BJ (cell line): ENCODE data around the gene TIMP2. TPM values are rescaled to one million over a fixed set of nuclear protein-coding genes. Genes with fewer than 3 reads are reported as not detected.

ENCODE experiments used
- CTCF ChIA-PET: fragments of 350-600 bp; formaldehyde crosslinking; extraction: SDS; loops from one replicate; lab custom pipeline; 2021; ENCODE audit warnings: antibody characterized with exemption, inconsistent platforms; lab: Yijun Ruan, JAX
- POLR2A ChIA-PET: fragments of 300-600 bp; sonication (Branson Sonifier 250); formaldehyde crosslinking; extraction: SDS; loops from one replicate; lab custom pipeline; 2021; ENCODE audit warnings: antibody characterized with exemption; lab: Charles Lee
- DNase-seq: peaks from one replicate; pipeline ENCODE4 v3.0.0-alpha.2; 2011; ENCODE audit warnings: low read depth
- H3K27me3 ChIP-seq: 2 replicates; pipeline ENCODE4 v1.6.0; 2011; ENCODE audit warnings: low read length; ENCODE audit not compliant: control insufficient read depth, insufficient read depth
- H3K36me3 ChIP-seq: 2 replicates; pipeline ENCODE4 v1.5.1; 2011; ENCODE audit warnings: low read length; ENCODE audit not compliant: control insufficient read depth, insufficient read depth
- H3K4me3 ChIP-seq: 2 replicates; pipeline ENCODE4 v1.5.1; 2011; ENCODE audit warnings: low read depth, mild to moderate bottlenecking, control low read depth, low read length
- polyA plus RNA-seq: library from polyadenylated mRNA; depleted of rRNA; stranded (reverse); fragments of >200 nt; gene quantifications from 2 replicates; pipeline ENCODE4 v1.2.3, GENCODE V29; 2011
- TF ChIP-seq, protein P1 (sequence below): IDR thresholded peaks from 2 replicates; pipeline ENCODE4 v1.5.1; 2011; ENCODE audit warnings: low read depth, mild to moderate bottlenecking, control low read depth, inconsistent platforms, low read length, moderate library complexity; ENCODE audit not compliant: insufficient read depth

TIMP2 gene
- polyA plus RNA-seq, 1 experiment: 361 TPM

DNA sequence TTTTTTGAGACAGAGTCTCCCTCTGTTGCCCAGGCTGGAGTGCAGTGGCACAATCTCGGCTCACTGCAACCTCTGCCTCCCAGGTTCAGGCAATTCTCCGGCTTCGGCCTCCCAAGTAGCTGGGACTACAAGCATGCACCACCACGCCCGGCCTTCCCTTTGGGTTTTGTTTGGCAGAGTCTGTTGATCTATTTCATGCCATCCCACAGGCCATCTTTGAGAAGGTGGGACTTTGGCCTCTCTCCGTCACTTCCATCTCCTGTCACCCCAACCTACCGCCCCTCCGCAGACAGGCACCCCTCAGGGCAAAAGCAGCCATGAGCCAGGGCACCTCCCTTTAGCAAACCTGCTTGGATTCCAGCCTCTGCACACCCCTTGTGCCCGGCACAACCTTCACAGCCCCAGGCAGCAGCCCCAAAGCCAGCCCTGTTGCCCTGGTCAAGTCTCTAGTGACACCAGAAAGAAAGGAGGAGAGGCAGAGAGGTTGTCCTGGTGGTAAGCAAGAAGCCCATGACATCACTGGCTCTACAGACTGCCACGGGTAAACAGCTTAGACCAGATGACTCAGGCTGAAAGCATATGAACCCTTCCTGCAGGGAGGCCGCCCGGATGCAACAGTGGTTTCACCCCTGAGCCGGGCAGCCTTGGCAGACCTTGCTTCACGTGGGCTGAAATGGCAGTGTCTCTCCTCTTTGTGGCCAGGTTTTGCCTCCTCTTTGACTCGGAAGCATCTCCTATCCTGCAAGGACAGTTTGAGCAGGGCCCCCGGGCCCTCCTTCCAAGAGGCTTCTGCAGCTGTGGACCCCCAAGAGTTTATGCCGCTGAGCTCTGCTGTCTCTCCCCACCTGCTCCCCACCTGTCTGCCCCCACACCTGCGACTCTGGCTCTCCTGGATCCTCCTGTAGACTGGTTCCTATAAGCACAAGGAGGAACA lies 8.1 kb upstream of the TIMP2 start:
- no peaks in the 10 kb centered on the region for H3K27me3 ChIP-seq
- CTCF ChIA-PET: interaction anchor here (1.2 to 2.2 kb wide), 3 partner anchors 12 to 68 kb away, joined by 3 to 10 read pairs (median 8); no protein-coding TSS in a partner anchor
- TF ChIP-seq, protein P1, sequence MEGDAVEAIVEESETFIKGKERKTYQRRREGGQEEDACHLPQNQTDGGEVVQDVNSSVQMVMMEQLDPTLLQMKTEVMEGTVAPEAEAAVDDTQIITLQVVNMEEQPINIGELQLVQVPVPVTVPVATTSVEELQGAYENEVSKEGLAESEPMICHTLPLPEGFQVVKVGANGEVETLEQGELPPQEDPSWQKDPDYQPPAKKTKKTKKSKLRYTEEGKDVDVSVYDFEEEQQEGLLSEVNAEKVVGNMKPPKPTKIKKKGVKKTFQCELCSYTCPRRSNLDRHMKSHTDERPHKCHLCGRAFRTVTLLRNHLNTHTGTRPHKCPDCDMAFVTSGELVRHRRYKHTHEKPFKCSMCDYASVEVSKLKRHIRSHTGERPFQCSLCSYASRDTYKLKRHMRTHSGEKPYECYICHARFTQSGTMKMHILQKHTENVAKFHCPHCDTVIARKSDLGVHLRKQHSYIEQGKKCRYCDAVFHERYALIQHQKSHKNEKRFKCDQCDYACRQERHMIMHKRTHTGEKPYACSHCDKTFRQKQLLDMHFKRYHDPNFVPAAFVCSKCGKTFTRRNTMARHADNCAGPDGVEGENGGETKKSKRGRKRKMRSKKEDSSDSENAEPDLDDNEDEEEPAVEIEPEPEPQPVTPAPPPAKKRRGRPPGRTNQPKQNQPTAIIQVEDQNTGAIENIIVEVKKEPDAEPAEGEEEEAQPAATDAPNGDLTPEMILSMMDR: peak; percentile 7; the same call in 1 of the 2 replicates
- peak overlapping the region; percentile 9; the same call in 1 of the 2 replicates for H3K4me3 ChIP-seq
- DNase-seq: peak; percentile 74
- POLR2A ChIA-PET: interaction anchor here (1.2 kb wide), 1 partner anchor 10 kb away, joined by 3 read pairs; no protein-coding TSS in a partner anchor
- no peaks in the 10 kb centered on the region for H3K36me3 ChIP-seq

DNA sequence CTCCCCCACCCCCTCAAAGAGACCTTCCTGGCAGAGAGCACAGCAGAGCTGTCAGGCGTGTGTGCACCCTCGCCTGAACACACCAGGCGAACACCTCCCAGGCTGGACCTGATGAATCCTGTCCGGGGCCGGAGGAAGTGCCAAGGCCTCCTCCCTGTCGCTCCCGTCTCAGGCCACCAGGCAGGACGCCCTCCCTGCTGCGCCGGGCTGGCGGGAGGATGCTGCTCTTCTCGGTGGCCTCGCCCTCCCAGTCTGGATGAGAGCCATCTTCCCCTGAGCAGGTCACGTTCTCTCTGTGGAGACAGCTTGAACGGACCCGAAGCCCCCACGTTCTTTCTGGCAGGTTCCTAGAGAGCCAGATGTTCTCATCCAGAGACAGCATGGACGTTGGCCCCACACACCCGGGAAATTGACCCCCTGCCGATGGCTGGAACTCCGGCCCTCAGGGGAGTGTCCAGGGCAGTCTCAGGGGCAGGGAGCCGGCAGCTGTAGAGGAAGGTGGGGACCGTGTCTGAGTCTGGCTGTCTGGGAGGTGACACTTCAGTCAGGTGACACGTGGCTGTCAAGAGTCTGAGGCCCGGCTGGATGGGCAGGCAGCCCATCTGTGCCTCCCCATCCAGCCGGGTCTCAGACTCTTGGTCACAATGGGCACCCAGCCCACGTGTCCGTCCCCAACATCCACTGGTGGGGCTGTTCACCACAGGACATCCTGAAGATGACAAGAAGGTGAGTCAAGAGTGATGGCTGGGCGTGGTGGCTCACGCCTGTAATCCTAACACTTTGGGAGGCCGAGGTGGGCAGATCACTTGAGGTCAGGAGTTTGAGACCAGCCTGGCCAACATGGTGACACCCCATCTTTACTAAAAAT lies 5.0 kb upstream of the TIMP2 start:
- Histone ChIP-seq H3K36me3 (no peaks in the 10 kb centered on the region), H3K4me3 (no peak overlapping the region), H3K27me3 (no peaks in the 10 kb centered on the region)
- CTCF ChIA-PET: no interaction called here
- TF ChIP-seq, protein P1: no peak
- POLR2A ChIA-PET: interaction anchor here (0.7 kb wide), 1 partner anchor 46 kb away, joined by 6 read pairs; no protein-coding TSS in a partner anchor
- no peak for DNase-seq

- H3K4me3 ChIP-seq: peak overlapping the region; percentile 89
- DNase-seq: peak; percentile 59
- ChIA-PET POLR2A (interaction anchor here (0.7 kb wide), 1 partner anchor 15 kb away, joined by 4 read pairs; no protein-coding TSS in a partner anchor), CTCF (interaction anchor here (1.0 kb wide), 1 partner anchor 60 kb away, joined by 4 read pairs; no protein-coding TSS in a partner anchor)
- no peaks in the 10 kb centered on the region for H3K36me3 ChIP-seq
- TF ChIP-seq, protein P1: no peak
- no peaks in the 10 kb centered on the region for H3K27me3 ChIP-seq
Observed at GRCh38 chr17:78925662-78926555, 722 bp upstream of the TIMP2 start.

DNA sequence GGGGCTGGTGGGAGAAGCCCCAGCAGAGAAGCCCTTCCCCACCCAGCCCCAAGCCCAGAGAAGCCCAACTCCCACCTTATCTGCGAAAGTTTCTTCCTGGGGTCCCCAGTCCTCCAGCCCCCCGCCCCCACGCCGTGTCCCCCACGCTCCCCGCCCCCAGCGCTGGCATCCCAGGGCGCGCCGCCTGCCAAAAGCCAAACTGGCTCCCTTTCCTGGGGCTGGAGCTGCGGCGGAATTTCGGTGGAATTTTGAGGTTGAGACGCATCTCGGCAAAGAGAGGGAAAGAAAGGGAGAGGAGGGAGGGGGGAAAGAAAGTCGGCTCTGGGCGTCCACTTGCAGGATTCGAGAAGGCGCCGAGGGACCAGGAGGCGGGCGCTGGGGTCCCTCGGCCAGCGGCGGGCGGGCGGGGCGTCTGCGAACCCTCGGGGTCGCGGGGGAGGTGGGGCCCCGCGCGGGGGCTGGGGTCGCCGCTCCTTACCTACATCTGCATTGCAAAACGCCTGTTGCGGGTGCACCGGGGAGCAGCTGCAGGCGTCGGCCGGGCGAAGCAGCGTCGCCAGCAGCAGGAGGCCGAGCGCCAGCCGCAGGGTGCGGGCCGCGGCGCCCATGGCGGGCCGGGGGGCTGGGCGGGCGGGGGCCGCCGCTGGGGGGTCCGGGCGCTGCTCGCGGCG lies 571 bp downstream of the TIMP2 start:
- H3K27me3 ChIP-seq: no peaks in the 10 kb centered on the region
- no peak for DNase-seq
- CTCF ChIA-PET: no interaction called here
- POLR2A ChIA-PET: interaction anchor here (0.7 kb wide), 1 partner anchor 56 kb away, joined by 4 read pairs; no protein-coding TSS in a partner anchor
- no peaks in the 10 kb centered on the region; the same call in 1 of the 2 replicates for H3K36me3 ChIP-seq
- H3K4me3 ChIP-seq: peak overlapping the region; percentile 89
- TF ChIP-seq, protein P1: no peak
